Osteocyte (in vitro differentiated cells): ENCODE results near the gene HEATR5B. TPM values are rescaled to one million over a fixed set of nuclear protein-coding genes. Genes with fewer than 3 reads are reported as not detected.

Experiments used
- DNase-seq: peaks from one replicate; pipeline ENCODE4 v3.0.0; 2021; ENCODE audit warnings: mixed read lengths; ENCODE audit not compliant: unreplicated experiment; ENCODE audit errors: extremely low spot score
- H3K27ac Mint-ChIP-seq: one replicate; pipeline ENCODE4 v1.8.0; 2021; ENCODE audit warnings: mild to moderate bottlenecking, mixed read lengths; ENCODE audit not compliant: unreplicated experiment
- H3K27me3 Mint-ChIP-seq: one replicate; pipeline ENCODE4 v1.8.0; 2021; ENCODE audit warnings: mixed read lengths; ENCODE audit not compliant: unreplicated experiment
- H3K36me3 Mint-ChIP-seq: one replicate; pipeline ENCODE4 v1.8.0; 2021; ENCODE audit warnings: mixed read lengths; ENCODE audit not compliant: unreplicated experiment
- H3K4me1 Mint-ChIP-seq: one replicate; pipeline ENCODE4 v1.8.0; 2021; ENCODE audit warnings: mixed read lengths; ENCODE audit not compliant: unreplicated experiment
- H3K4me3 Mint-ChIP-seq: one replicate; pipeline ENCODE4 v1.8.0; 2021; ENCODE audit warnings: mild to moderate bottlenecking, moderate library complexity, mixed read lengths; ENCODE audit not compliant: unreplicated experiment
- H3K9me3 Mint-ChIP-seq: one replicate; pipeline ENCODE4 v1.8.0; 2021; ENCODE audit warnings: mixed read lengths; ENCODE audit not compliant: unreplicated experiment
- CTCF ChIP-seq: fragments of 200-600 bp; sonication (generic); IDR thresholded peaks from 2 replicates; pipeline ENCODE4 v1.5.0; 2021; ENCODE audit warnings: antibody characterized with exemption, mild to moderate bottlenecking, moderate library complexity
- total RNA-seq: library from RNA; stranded (reverse); gene quantifications from 2 replicates; pipeline ENCODE4 v1.2.1, GENCODE V29; 2021

HEATR5B gene
- total RNA-seq, 1 donor from 2014 or later, result 18.1 TPM

- Mint-ChIP-seq H3K4me3 (no peak overlapping the region), H3K36me3 (peaks cover 43% of the 10 kb centered on the region), H3K9me3 (no peaks in the 10 kb centered on the region), H3K4me1 (no peaks in the 10 kb centered on the region), H3K27ac (no peak overlapping the region), H3K27me3 (no peaks in the 10 kb centered on the region)
- DNase-seq, result no peak
- TF ChIP-seq CTCF, result no peak
Observed at GRCh38 chr2:37059841-37060240, 24.3 kb downstream of the HEATR5B start.

GRCh38 chr2:37052600-37053332 lies 31.4 kb downstream of the HEATR5B start:
- Mint-ChIP-seq H3K36me3 (peaks cover 51% of the 10 kb centered on the region), H3K4me3 (no peak overlapping the region), H3K27ac (no peak overlapping the region), H3K27me3 (no peaks in the 10 kb centered on the region), H3K4me1 (no peaks in the 10 kb centered on the region), H3K9me3 (no peaks in the 10 kb centered on the region)
- TF ChIP-seq CTCF, result no peak
- no peak for DNase-seq

GRCh38 chr2:37039580-37039979 lies 44.6 kb downstream of the HEATR5B start:
- Mint-ChIP-seq H3K27ac (no peak overlapping the region), H3K36me3 (peaks cover 22% of the 10 kb centered on the region), H3K9me3 (no peaks in the 10 kb centered on the region), H3K4me1 (no peaks in the 10 kb centered on the region), H3K27me3 (no peaks in the 10 kb centered on the region), H3K4me3 (no peak overlapping the region)
- TF ChIP-seq CTCF, result no peak
- no peak for DNase-seq

- Mint-ChIP-seq H3K27ac (no peak overlapping the region), H3K36me3 (peaks cover 19% of the 10 kb centered on the region), H3K27me3 (no peaks in the 10 kb centered on the region), H3K4me3 (no peak overlapping the region), H3K4me1 (no peaks in the 10 kb centered on the region), H3K9me3 (no peaks in the 10 kb centered on the region)
- no peak for TF ChIP-seq CTCF
- no peak for DNase-seq
Observed at GRCh38 chr2:37037771-37038170, 46.4 kb downstream of the HEATR5B start.

- no peaks in the 10 kb centered on the region for H3K9me3 Mint-ChIP-seq
- H3K4me3 Mint-ChIP-seq, result no peak overlapping the region
- peaks cover 36% of the 10 kb centered on the region for H3K36me3 Mint-ChIP-seq
- TF ChIP-seq CTCF, result no peak
- DNase-seq, result no peak
- H3K27me3 Mint-ChIP-seq, result no peaks in the 10 kb centered on the region
- no peak overlapping the region for H3K27ac Mint-ChIP-seq
- no peaks in the 10 kb centered on the region for H3K4me1 Mint-ChIP-seq
Observed at GRCh38 chr2:37029758-37030157, 54.4 kb downstream of the HEATR5B start.
